Endodermal cell (in vitro differentiated cells): ENCODE data around the gene NKX6-1. TPM values are rescaled to one million over a fixed set of nuclear protein-coding genes. Genes with fewer than 3 reads are reported as not detected.

Experiments
- DNase-seq: peaks from one replicate; pipeline ENCODE4 v3.0.0-alpha.2; 2017
- H3K27ac ChIP-seq: 2 replicates; pipeline ENCODE4 v1.5.1; 2013; ENCODE audit warnings: mild to moderate bottlenecking, low read depth, low read length, moderate library complexity
- H3K27me3 ChIP-seq: 2 replicates; pipeline ENCODE4 v1.6.1; 2013; ENCODE audit warnings: mild to moderate bottlenecking, low read length, moderate library complexity; ENCODE audit not compliant: insufficient read depth, control insufficient read depth, poor library complexity, severe bottlenecking
- H3K36me3 ChIP-seq: 2 replicates; pipeline ENCODE4 v1.7.0; 2013; ENCODE audit warnings: mild to moderate bottlenecking, low read length, moderate library complexity; ENCODE audit not compliant: control insufficient read depth, insufficient read depth
- H3K4me1 ChIP-seq: one replicate; pipeline ENCODE4 v1.7.0; 2013; ENCODE audit warnings: low read length; ENCODE audit not compliant: control insufficient read depth, insufficient read depth
- H3K4me3 ChIP-seq: 2 replicates; pipeline ENCODE4 v1.5.1; 2013; ENCODE audit warnings: mild to moderate bottlenecking, low read length, moderate library complexity
- H3K9ac ChIP-seq: 2 replicates; pipeline ENCODE4 v1.6.1; 2013; ENCODE audit warnings: mild to moderate bottlenecking, low read length, moderate library complexity; ENCODE audit not compliant: poor library complexity, severe bottlenecking; ENCODE audit errors: extremely low read depth
- H3K9me3 ChIP-seq: 2 replicates; pipeline ENCODE4 v1.6.1; 2013; ENCODE audit warnings: mild to moderate bottlenecking, low read length, moderate library complexity; ENCODE audit not compliant: control insufficient read depth
- H3K27ac Mint-ChIP-seq: 2 replicates; pipeline ENCODE4 v1.8.0; 2020; ENCODE audit warnings: mixed read lengths
- H3K27me3 Mint-ChIP-seq: 2 replicates; pipeline ENCODE4 v1.8.0; 2021; ENCODE audit warnings: mild to moderate bottlenecking, mixed read lengths; ENCODE audit not compliant: insufficient read depth
- H3K36me3 Mint-ChIP-seq: 2 replicates; pipeline ENCODE4 v1.8.0; 2020; ENCODE audit warnings: low read depth, mixed read lengths
- H3K4me1 Mint-ChIP-seq: 2 replicates; pipeline ENCODE4 v1.8.0; 2020; ENCODE audit warnings: mixed read lengths
- H3K4me3 Mint-ChIP-seq: 2 replicates; pipeline ENCODE4 v1.8.0; 2020; ENCODE audit warnings: mild to moderate bottlenecking, moderate library complexity, mixed read lengths
- H3K9me3 Mint-ChIP-seq: 2 replicates; pipeline ENCODE4 v1.8.0; 2020; ENCODE audit warnings: mild to moderate bottlenecking, mixed read lengths
- CTCF ChIP-seq: fragments of 200-600 bp; sonication (generic); conservative IDR thresholded peaks from 2 replicates; pipeline ENCODE4 v1.5.0; 2021; ENCODE audit warnings: antibody characterized with exemption, mild to moderate bottlenecking
- WGBS, 2 experiments: methylation state at CpG; one replicate each; pipeline versions ENCODE4 v1.1.5 to v1.1.7; 2013; ENCODE audit warnings: missing lambda C conversion rate in 2 of 2, mixed read lengths in 1 of 2; ENCODE audit not compliant: insufficient coverage in 1 of 2, insufficient read length in 1 of 2; 5-methylcytosine and 5-hydroxymethylcytosine counted together
- total RNA-seq, 2 donors: library from RNA; stranded (reverse); fragmentation: NEBNext Ultra II Directional in 1 of 2; extraction: Animal tissue kit (Norgen Biotek cat#: 25700) in 1 of 2; gene quantifications; 2 replicates in 1 of 2; 3 replicates in 1 of 2; pipeline ENCODE4 v1.2.1, GENCODE V29; 2021

NKX6-1 gene
- total RNA-seq, 2 donors from 2014 or later: not detected

DNA sequence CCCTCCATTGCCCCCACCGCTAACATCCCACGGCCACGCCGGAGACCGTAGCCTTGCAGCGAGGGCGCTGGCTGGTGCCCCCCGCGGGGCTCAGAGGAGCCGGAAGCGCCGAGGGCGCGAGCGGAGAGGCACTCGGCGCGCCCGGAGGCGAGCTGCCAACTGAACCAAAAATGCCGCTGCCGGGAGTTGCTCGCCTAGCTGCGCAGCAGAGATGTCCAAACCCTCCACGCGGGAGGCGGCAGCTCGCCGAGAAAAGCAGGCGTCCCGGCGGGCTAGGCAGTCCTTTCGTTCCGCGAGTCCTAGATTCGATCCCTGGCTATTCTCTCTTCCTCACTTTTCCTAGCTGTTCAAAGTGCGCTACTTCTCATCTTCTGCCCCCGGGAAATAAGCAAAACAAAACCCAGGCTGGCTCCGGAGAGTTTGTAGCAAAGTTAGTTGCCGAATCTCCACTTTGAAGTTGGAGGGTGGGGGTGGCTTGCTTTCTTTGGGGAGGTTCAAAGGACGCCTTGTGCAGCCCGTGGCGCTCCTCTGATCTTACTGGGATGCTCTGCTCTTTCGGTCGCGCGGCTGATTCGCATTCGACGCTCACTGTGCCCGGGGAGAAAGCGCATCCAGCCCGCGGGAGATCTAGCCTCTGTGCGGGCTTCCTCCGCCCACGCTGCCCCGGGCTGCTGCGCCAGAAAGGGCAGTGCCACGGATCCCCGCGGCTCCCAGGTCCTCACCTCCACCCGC, 723 bp downstream of the NKX6-1 start:
- Histone ChIP-seq H3K27me3 (peaks cover 100% of the 10 kb centered on the region), H3K9me3 (peaks cover 5% of the 10 kb centered on the region), H3K9ac (no peak overlapping the region), H3K27ac (no peak overlapping the region), H3K4me3 (peak overlapping the region; percentile 82), H3K36me3 (no peaks in the 10 kb centered on the region), H3K4me1 (peaks cover 8% of the 10 kb centered on the region)
- H3K9me3 Mint-ChIP-seq: no peaks in the 10 kb centered on the region
- peaks cover 100% of the 10 kb centered on the region for H3K27me3 Mint-ChIP-seq
- peak; percentile 78 for DNase-seq
- H3K27ac Mint-ChIP-seq: no peak overlapping the region
- peak overlapping the region; percentile 66 for H3K4me3 Mint-ChIP-seq
- peaks cover 40% of the 10 kb centered on the region for H3K4me1 Mint-ChIP-seq
- H3K36me3 Mint-ChIP-seq: no peaks in the 10 kb centered on the region
- no peak for TF ChIP-seq CTCF
- 0% methylated on average over 36 to 63 of the region's 63 CpGs for WGBS, 2 experiments

- WGBS, 2 experiments: 0 to 1% methylated on average over 1 to 73 of the region's 73 CpGs
- Histone ChIP-seq H3K4me1 (peaks cover 8% of the 10 kb centered on the region), H3K36me3 (no peaks in the 10 kb centered on the region), H3K9me3 (peaks cover 5% of the 10 kb centered on the region), H3K27me3 (peaks cover 100% of the 10 kb centered on the region), H3K27ac (no peak overlapping the region), H3K9ac (no peak overlapping the region), H3K4me3 (peak overlapping the region; percentile 82)
- Mint-ChIP-seq H3K4me3 (peak overlapping the region; percentile 66), H3K9me3 (no peaks in the 10 kb centered on the region), H3K36me3 (no peaks in the 10 kb centered on the region), H3K4me1 (peaks cover 36% of the 10 kb centered on the region), H3K27me3 (peaks cover 100% of the 10 kb centered on the region), H3K27ac (no peak overlapping the region)
- peak; percentile 69 for DNase-seq
- no peak for TF ChIP-seq CTCF
Measured at GRCh38 chr4:84497504-84498202, 1.4 kb downstream of the NKX6-1 start.

- Histone ChIP-seq H3K27me3 (peaks cover 100% of the 10 kb centered on the region), H3K9me3 (peaks cover 5% of the 10 kb centered on the region), H3K9ac (no peak overlapping the region), H3K4me1 (peaks cover 6% of the 10 kb centered on the region), H3K36me3 (no peaks in the 10 kb centered on the region), H3K27ac (no peak overlapping the region), H3K4me3 (peak overlapping the region; percentile 45)
- Mint-ChIP-seq H3K4me3 (peak overlapping the region; percentile 41), H3K36me3 (no peaks in the 10 kb centered on the region), H3K27ac (no peak overlapping the region), H3K27me3 (peaks cover 100% of the 10 kb centered on the region), H3K9me3 (no peaks in the 10 kb centered on the region), H3K4me1 (peaks cover 38% of the 10 kb centered on the region)
- peak; percentile 84 for DNase-seq
- 2 to 5% methylated on average over 26 to 53 of the region's 53 CpGs for WGBS, 2 experiments
- no peak for TF ChIP-seq CTCF
Measured at GRCh38 chr4:84496706-84497503, 2.2 kb downstream of the NKX6-1 start.
